Thoracic aorta (tissue), 2 donors: Measurements from ENCODE around the gene SERINC3. TPM values are rescaled to one million over a fixed set of nuclear protein-coding genes. Genes with fewer than 3 reads are reported as not detected.

ENCODE experiments used
- ATAC-seq: fragments of 150-250 bp; one replicate; pipeline ENCODE4 v1.8.0; 2017; ENCODE audit warnings: low read depth; ENCODE audit not compliant: insufficient number of reproducible peaks, low FRiP score
- DNase-seq: peaks from one replicate; pipeline ENCODE4 v3.0.0-alpha.2; 2020; ENCODE audit warnings: low spot score
- H3K27ac ChIP-seq, 2 donors: fragments of 200-600 bp; sonication (generic); 1 replicate in 1 of 2; 2 replicates in 1 of 2; pipeline ENCODE4 v1.5.1; 2016; ENCODE audit warnings: mild to moderate bottlenecking in 2 of 2, moderate library complexity in 2 of 2
- H3K27me3 ChIP-seq: fragments of 200-600 bp; sonication (generic); replicated peaks from 2 replicates; pipeline ENCODE4 v1.6.0; 2016; ENCODE audit warnings: mild to moderate bottlenecking; ENCODE audit not compliant: insufficient read depth
- H3K36me3 ChIP-seq: fragments of 200-600 bp; sonication (generic); one replicate; pipeline ENCODE4 v1.5.1; 2016
- H3K4me1 ChIP-seq, 2 donors: fragments of 200-600 bp; sonication (generic); 1 replicate in 1 of 2; 2 replicates in 1 of 2; pipeline versions ENCODE4 v1.5.1 to v1.6.0; 2016; ENCODE audit warnings: low read depth in 2 of 2, mild to moderate bottlenecking in 1 of 2; ENCODE audit not compliant: control insufficient read depth in 1 of 2
- H3K4me3 ChIP-seq: fragments of 200-600 bp; sonication (generic); 2 replicates; pipeline ENCODE4 v1.5.1; 2016; ENCODE audit warnings: mild to moderate bottlenecking
- H3K9me3 ChIP-seq: fragments of 200-600 bp; sonication (generic); 2 replicates; pipeline ENCODE4 v1.5.1; 2016
- CTCF ChIP-seq: fragments of 200-600 bp; sonication (generic); IDR thresholded peaks from one replicate; pipeline ENCODE4 v1.5.1; 2019; ENCODE audit warnings: antibody characterized with exemption
- total RNA-seq, 2 donors: library from RNA; depleted of rRNA; stranded (reverse); fragments of >200 nt; gene quantifications; one replicate each; pipeline versions ENCODE4 v1.1.0 to v1.2.3, GENCODE V29; 2016

Gene SERINC3
- total RNA-seq, 2 donors from 2014 or later = 98.9 to 109 TPM

- Histone ChIP-seq H3K27me3 (no peaks in the 10 kb centered on the region), H3K4me1 (peaks cover 3 to 16% of the 10 kb centered on the region in 2 donors), H3K27ac (no peak overlapping the region), H3K9me3 (no peaks in the 10 kb centered on the region), H3K4me3 (no peak overlapping the region), H3K36me3 (no peaks in the 10 kb centered on the region)
- no peak for TF ChIP-seq CTCF
- DNase-seq (no peak), ATAC-seq (no peak)
These were observed 5.9 kb upstream of the SERINC3 start for GRCh38 chr20:44527716-44528199.

GRCh38 chr20:44526129-44526528 lies 4.3 kb upstream of the SERINC3 start:
- Histone ChIP-seq H3K4me3 (no peak overlapping the region), H3K27me3 (no peaks in the 10 kb centered on the region), H3K4me1 (peaks cover 0 to 7% of the 10 kb centered on the region in 2 donors), H3K9me3 (no peaks in the 10 kb centered on the region), H3K36me3 (no peaks in the 10 kb centered on the region), H3K27ac (no peak overlapping the region)
- TF ChIP-seq CTCF = no peak
- ATAC-seq (no peak), DNase-seq (no peak)

GRCh38 chr20:44523746-44524145 lies 1.9 kb upstream of the SERINC3 start:
- Histone ChIP-seq H3K4me1 (peaks cover 21 to 27% of the 10 kb centered on the region in 2 donors), H3K27ac (no peak overlapping the region), H3K9me3 (no peaks in the 10 kb centered on the region), H3K36me3 (no peaks in the 10 kb centered on the region), H3K4me3 (no peak overlapping the region), H3K27me3 (no peaks in the 10 kb centered on the region)
- no peak for TF ChIP-seq CTCF
- no peak for DNase-seq
- no peak for ATAC-seq

GRCh38 chr20:44522841-44523240 lies 971 bp upstream of the SERINC3 start:
- H3K4me3 ChIP-seq = no peak overlapping the region
- DNase-seq (no peak), ATAC-seq (no peak)
- H3K36me3 ChIP-seq = no peaks in the 10 kb centered on the region
- H3K27ac ChIP-seq = peak overlapping the region; percentile 97 to 98
- H3K27me3 ChIP-seq = no peaks in the 10 kb centered on the region
- no peaks in the 10 kb centered on the region for H3K9me3 ChIP-seq
- H3K4me1 ChIP-seq = peaks cover 24 to 35% of the 10 kb centered on the region in 2 donors
- TF ChIP-seq CTCF = no peak

- no peak for TF ChIP-seq CTCF
- Histone ChIP-seq H3K9me3 (no peaks in the 10 kb centered on the region), H3K27ac (peak overlapping the region; percentile 97 to 98), H3K4me1 (peaks cover 35 to 53% of the 10 kb centered on the region in 2 donors), H3K27me3 (no peaks in the 10 kb centered on the region), H3K36me3 (no peaks in the 10 kb centered on the region), H3K4me3 (peak overlapping the region; percentile 94)
- ATAC-seq = no peak
- no peak for DNase-seq
These were observed 989 bp downstream of the SERINC3 start for GRCh38 chr20:44520881-44521280.
